GM12874 (cell line): ENCODE results near the gene PKNOX2.

ENCODE experiments used
- TF ChIP-seq, protein P1 (sequence below): IDR thresholded peaks from 2 replicates; pipeline ENCODE4 v1.5.1; 2011; ENCODE audit warnings: low read depth, mild to moderate bottlenecking, control low read depth, low read length, moderate library complexity; ENCODE audit not compliant: insufficient read depth

Gene PKNOX2

DNA sequence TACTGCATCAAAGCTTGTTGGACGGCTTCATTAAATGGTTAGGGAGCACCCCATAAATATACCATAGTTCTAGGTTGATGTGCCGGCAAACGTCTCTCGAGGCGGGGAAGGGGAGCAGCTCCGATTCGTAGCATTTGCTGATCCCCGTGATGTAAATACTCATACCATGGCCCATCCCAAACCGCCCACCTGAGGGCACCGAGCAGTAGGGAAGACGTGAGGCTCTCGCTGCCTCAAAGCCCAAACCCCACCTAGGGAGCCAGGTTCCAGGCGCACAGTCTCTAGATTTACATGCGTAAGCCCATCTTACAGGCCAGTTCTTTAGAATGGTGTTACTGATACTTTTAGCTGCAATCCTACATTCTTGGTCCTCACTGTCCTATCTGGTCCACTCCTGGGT lies 207.5 kb downstream of the PKNOX2 start:
- TF ChIP-seq, protein P1, sequence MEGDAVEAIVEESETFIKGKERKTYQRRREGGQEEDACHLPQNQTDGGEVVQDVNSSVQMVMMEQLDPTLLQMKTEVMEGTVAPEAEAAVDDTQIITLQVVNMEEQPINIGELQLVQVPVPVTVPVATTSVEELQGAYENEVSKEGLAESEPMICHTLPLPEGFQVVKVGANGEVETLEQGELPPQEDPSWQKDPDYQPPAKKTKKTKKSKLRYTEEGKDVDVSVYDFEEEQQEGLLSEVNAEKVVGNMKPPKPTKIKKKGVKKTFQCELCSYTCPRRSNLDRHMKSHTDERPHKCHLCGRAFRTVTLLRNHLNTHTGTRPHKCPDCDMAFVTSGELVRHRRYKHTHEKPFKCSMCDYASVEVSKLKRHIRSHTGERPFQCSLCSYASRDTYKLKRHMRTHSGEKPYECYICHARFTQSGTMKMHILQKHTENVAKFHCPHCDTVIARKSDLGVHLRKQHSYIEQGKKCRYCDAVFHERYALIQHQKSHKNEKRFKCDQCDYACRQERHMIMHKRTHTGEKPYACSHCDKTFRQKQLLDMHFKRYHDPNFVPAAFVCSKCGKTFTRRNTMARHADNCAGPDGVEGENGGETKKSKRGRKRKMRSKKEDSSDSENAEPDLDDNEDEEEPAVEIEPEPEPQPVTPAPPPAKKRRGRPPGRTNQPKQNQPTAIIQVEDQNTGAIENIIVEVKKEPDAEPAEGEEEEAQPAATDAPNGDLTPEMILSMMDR, result no peak

DNA sequence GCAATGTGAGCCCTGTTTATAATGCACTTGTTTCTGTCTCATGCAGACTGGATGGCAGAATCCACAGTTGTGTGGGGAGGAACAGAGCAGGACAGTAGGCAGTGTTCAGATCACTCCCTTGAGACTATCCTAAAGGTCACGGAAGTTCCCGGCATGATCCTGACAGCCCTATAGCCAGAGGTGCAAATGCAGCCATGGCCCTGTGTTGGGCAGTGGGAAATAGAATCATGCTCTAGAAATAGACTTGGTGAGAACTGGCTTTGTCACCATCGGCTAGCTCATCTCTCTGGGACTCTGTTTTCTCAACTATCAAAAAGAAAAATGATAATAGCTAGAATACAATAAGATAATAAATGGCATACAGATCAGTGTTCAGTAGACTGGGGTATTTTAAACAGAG lies 208.4 kb downstream of the PKNOX2 start:
- TF ChIP-seq, protein P1, result no peak

DNA sequence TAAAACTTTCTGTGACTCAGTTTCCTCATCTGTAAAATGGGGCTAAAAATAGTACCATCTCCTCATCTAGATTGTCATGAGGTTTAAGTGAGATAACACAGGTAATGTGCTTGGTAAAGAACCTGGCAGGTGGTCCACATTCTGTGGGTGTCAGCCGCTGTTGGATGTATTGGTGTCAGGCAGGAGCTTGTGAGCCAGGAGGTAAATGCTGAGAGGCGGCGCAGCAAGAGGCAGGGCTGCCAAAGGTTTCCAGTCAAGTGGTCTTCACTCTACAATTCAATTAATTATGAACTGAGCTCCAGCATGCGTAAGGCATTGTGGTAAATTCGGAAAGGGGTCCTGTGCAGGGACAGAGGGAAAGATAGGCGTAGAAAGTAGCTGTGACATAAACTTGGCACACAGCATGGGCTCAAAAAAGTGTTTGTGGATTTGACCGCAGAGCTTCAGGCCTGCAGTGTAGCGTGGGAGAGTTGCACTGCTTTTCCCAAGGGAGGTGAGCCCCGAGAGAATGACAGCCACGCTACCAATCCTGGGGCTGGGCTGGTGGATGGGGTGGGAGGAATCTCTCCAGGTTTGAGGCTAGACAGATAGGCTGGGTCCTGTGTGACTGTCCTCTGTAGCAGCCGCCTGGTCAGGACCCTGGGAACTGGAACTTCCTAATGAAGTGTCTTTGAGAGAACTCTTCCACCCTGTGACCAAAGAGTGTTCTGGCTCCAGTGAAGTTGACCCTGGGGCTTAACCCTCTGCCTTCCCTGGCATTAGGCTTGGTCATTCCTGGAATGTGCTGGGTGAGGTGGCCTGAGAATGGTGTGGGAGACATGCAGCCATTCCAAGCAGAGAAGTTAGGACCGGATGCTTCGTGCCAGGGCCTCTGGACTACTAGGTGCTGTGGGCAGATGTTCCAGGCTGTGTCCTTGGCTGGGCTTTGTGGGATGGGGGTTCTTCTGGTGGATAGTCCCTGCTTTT lies 209.2 kb downstream of the PKNOX2 start:
- TF ChIP-seq, protein P1, result no peak

- TF ChIP-seq, protein P1, result no peak
These were observed 209.8 kb downstream of the PKNOX2 start for GRCh38 chr11:125374398-125374797.

DNA sequence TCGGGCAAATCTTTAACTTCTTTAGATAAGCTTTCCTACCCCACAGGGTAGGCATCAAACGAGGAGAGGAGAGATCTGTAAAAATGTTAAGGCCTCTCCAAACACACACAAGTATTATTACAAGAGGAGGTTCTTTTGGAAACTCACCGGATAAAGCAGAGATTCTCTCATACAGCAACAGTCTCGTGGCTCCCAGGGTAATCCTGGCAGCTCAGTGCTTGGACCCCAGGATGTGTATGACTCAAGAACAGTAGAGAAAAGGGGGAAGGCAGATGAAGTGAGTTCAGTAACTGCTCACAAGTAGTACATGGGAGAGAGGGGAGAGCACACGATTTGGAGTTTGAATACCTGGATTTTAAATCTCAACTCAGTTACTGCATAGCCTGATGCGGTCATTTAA lies 210.6 kb downstream of the PKNOX2 start:
- TF ChIP-seq, protein P1, result no peak

- TF ChIP-seq, protein P1, result no peak
These were observed 211.6 kb downstream of the PKNOX2 start for GRCh38 chr11:125376117-125376516.

- TF ChIP-seq, protein P1, result no peak
These were observed 212.3 kb downstream of the PKNOX2 start for GRCh38 chr11:125376856-125377255.
